ENCODE measurements around the gene C4orf36.

C4orf36 gene

GRCh38 chr4:86896596-86896995, 4.4 kb upstream of the C4orf36 start:
- no peak for DNase-seq (ENCODE audit: low read depth)
- H3K4me3 ChIP-seq (ENCODE audit: low read length), result no peak overlapping the region
- no peak for TF ChIP-seq CTCF (IDR thresholded peaks at IDR 0.05; ENCODE audit: insufficient read depth, low read depth, low read length, missing control alignments)

GRCh38 chr4:86895692-86896488, 3.7 kb upstream of the C4orf36 start:
- no peak overlapping the region for H3K4me3 ChIP-seq (ENCODE audit: low read length)
- DNase-seq (ENCODE audit: low read depth), result peak; percentile 80
- TF ChIP-seq CTCF (IDR thresholded peaks at IDR 0.05; ENCODE audit: insufficient read depth, low read depth, low read length, missing control alignments), result peak; percentile 60

- DNase-seq (ENCODE audit: low read depth), result peak; percentile 39
- no peak overlapping the region for H3K4me3 ChIP-seq (ENCODE audit: low read length)
- TF ChIP-seq CTCF (IDR thresholded peaks at IDR 0.05; ENCODE audit: insufficient read depth, low read depth, low read length, missing control alignments), result no peak
These were observed 2.2 kb upstream of the C4orf36 start for GRCh38 chr4:86894455-86894854.

GRCh38 chr4:86893136-86893535, 914 bp upstream of the C4orf36 start:
- DNase-seq (ENCODE audit: low read depth), result no peak
- TF ChIP-seq CTCF (IDR thresholded peaks at IDR 0.05; ENCODE audit: insufficient read depth, low read depth, low read length, missing control alignments), result no peak
- H3K4me3 ChIP-seq (ENCODE audit: low read length), result peak overlapping the region; percentile 58

GRCh38 chr4:86892636-86892960, 376 bp upstream of the C4orf36 start:
- H3K4me3 ChIP-seq (ENCODE audit: low read length), result peak overlapping the region; percentile 58
- TF ChIP-seq CTCF (IDR thresholded peaks at IDR 0.05; ENCODE audit: insufficient read depth, low read depth, low read length, missing control alignments), result no peak
- no peak for DNase-seq (ENCODE audit: low read depth)

- H3K4me3 ChIP-seq (ENCODE audit: low read length), result no peak overlapping the region
These were observed 1.4 kb downstream of the C4orf36 start for GRCh38 chr4:86890790-86891189.

More at GRCh38 chr4:86890790-86891189, 1.4 kb downstream of the C4orf36 start:
- TF ChIP-seq CTCF (IDR thresholded peaks at IDR 0.05; ENCODE audit: insufficient read depth, low read depth, low read length, missing control alignments), result no peak
- peak; percentile 48 for DNase-seq (ENCODE audit: low read depth)
